Liver (tissue), 9 donors: ENCODE results near the gene CADPS. TPM values are rescaled to one million over a fixed set of nuclear protein-coding genes. Genes with fewer than 3 reads are reported as not detected.

Experiments used
- DNase-seq: peaks from one replicate; pipeline ENCODE4 v3.0.0-alpha.2; 2017; ENCODE audit warnings: low spot score
- H3K27ac ChIP-seq, 2 donors: one replicate each; pipeline ENCODE4 v1.7.0; 2013; ENCODE audit warnings: inconsistent platforms in 2 of 2, low read length in 2 of 2, control low read depth in 1 of 2, low read depth in 1 of 2, mild to moderate bottlenecking in 1 of 2
- H3K27me3 ChIP-seq, 4 donors: one replicate each; pipeline versions ENCODE4 v1.6.1 to v1.7.0; 2013; ENCODE audit warnings: low read length in 3 of 4, inconsistent platforms in 1 of 4, mild to moderate bottlenecking in 1 of 4, moderate library complexity in 1 of 4; ENCODE audit not compliant: control insufficient read depth in 4 of 4, insufficient read depth in 4 of 4
- H3K36me3 ChIP-seq, 4 donors: one replicate each; pipeline versions ENCODE4 v1.6.1 to v1.7.0; 2013; ENCODE audit warnings: low read length in 3 of 4, mild to moderate bottlenecking in 3 of 4, low read depth in 1 of 4, moderate library complexity in 1 of 4; ENCODE audit not compliant: control insufficient read depth in 4 of 4, insufficient read depth in 3 of 4
- H3K4me1 ChIP-seq, 4 donors: one replicate each; pipeline versions ENCODE4 v1.6.1 to v1.7.0; 2013; ENCODE audit warnings: low read length in 3 of 4, mild to moderate bottlenecking in 3 of 4, moderate library complexity in 1 of 4; ENCODE audit not compliant: control insufficient read depth in 4 of 4, insufficient read depth in 4 of 4
- H3K4me3 ChIP-seq, 3 donors: one replicate each; pipeline versions ENCODE4 v1.6.1 to v1.7.0; 2013; ENCODE audit warnings: low read length in 3 of 3, control low read depth in 1 of 3, low read depth in 1 of 3, mild to moderate bottlenecking in 1 of 3
- H3K9ac ChIP-seq, 2 donors: one replicate each; pipeline ENCODE4 v1.7.0; 2013; ENCODE audit warnings: low read length in 2 of 2, mild to moderate bottlenecking in 2 of 2, moderate library complexity in 2 of 2, control low read depth in 1 of 2, low read depth in 1 of 2
- H3K9me3 ChIP-seq, 4 donors: one replicate each; pipeline versions ENCODE4 v1.6.1 to v1.7.0; 2013; ENCODE audit warnings: low read length in 3 of 4; ENCODE audit not compliant: control insufficient read depth in 4 of 4
- ATF3 ChIP-seq: IDR thresholded peaks from 2 replicates; pipeline ENCODE4 v1.6.1; 2016; ENCODE audit warnings: antibody characterized with exemption
- CTCF ChIP-seq: fragments of 150-350 bp; IDR thresholded peaks from 2 replicates; pipeline ENCODE4 v1.5.1; 2017; ENCODE audit warnings: improper control_type of control experiment, low read depth, low read length; ENCODE audit not compliant: missing input control
- EGR1 ChIP-seq, 2 donors: IDR thresholded peaks; 2 replicates each; pipeline ENCODE4 v1.6.1; 2016 to 2018; ENCODE audit warnings: antibody characterized with exemption in 2 of 2, low read depth in 2 of 2
- FOXA1 ChIP-seq: IDR thresholded peaks from 2 replicates; pipeline ENCODE4 v1.6.1; 2016; ENCODE audit warnings: antibody characterized with exemption
- FOXA2 ChIP-seq: IDR thresholded peaks from 2 replicates; pipeline ENCODE4 v1.6.1; 2016; ENCODE audit warnings: antibody characterized with exemption
- HNF4G ChIP-seq: IDR thresholded peaks from 2 replicates; pipeline ENCODE4 v1.6.1; 2016; ENCODE audit warnings: antibody characterized with exemption
- JUND ChIP-seq, 2 donors: IDR thresholded peaks; 2 replicates each; pipeline ENCODE4 v1.6.1; 2016; ENCODE audit warnings: antibody characterized with exemption in 2 of 2
- MAX ChIP-seq: IDR thresholded peaks from 2 replicates; pipeline ENCODE4 v1.6.1; 2016; ENCODE audit warnings: antibody characterized with exemption
- NR2F2 ChIP-seq: IDR thresholded peaks from 2 replicates; pipeline ENCODE4 v1.6.1; 2016; ENCODE audit warnings: antibody characterized with exemption
- REST ChIP-seq: IDR thresholded peaks from 2 replicates; pipeline ENCODE4 v1.6.1; 2016; ENCODE audit warnings: antibody characterized with exemption, mild to moderate bottlenecking
- RXRA ChIP-seq, 2 donors: IDR thresholded peaks; 2 replicates each; pipeline ENCODE4 v1.6.1; 2017 to 2018; ENCODE audit warnings: antibody characterized with exemption in 2 of 2, mild to moderate bottlenecking in 1 of 2
- SP1 ChIP-seq: IDR thresholded peaks from 2 replicates; pipeline ENCODE4 v1.6.1; 2018; ENCODE audit warnings: antibody characterized with exemption, mild to moderate bottlenecking
- TAF1 ChIP-seq: conservative IDR thresholded peaks from 2 replicates; pipeline ENCODE4 v1.6.1; 2016; ENCODE audit warnings: antibody characterized with exemption, mild to moderate bottlenecking
- YY1 ChIP-seq: IDR thresholded peaks from 2 replicates; pipeline ENCODE4 v1.6.1; 2016; ENCODE audit warnings: antibody characterized with exemption, mild to moderate bottlenecking
- ZBTB33 ChIP-seq: IDR thresholded peaks from 2 replicates; pipeline ENCODE4 v1.6.1; 2016; ENCODE audit warnings: antibody characterized with exemption
- WGBS: extraction: QIAGEN DNeasy Blood & Tissue Kit; methylation state at CpG from one replicate; pipeline ENCODE4 v1.1.7; 2013; 5-methylcytosine and 5-hydroxymethylcytosine counted together
- polyA plus RNA-seq, 2 donors: library from polyadenylated mRNA; stranded (reverse) in 1 of 2; unstranded in 1 of 2; fragments of 200-250 nt in 1 of 2; fragments of >200 nt in 1 of 2; fragmentation: Nextera tagmentation in 1 of 2; extraction: Ambion mirVana in 1 of 2; gene quantifications; one replicate each; pipeline versions ENCODE4 v1.2.1 to v1.2.3, GENCODE V29; 2013 to 2015
- total RNA-seq, 2 donors: library from RNA; depleted of rRNA; stranded (reverse); fragments of >200 nt; gene quantifications; one replicate each; pipeline ENCODE4 v1.2.3, GENCODE V29; 2014
- donor health status: healthy.
- donor health status: healthy.
- donor health status: healthy.
- donor health status: healthy.
- donor health status: healthy.

CADPS gene
- total and polyA plus RNA-seq, 4 donors: 0.05 to 0.37 (median 0.17) TPM; not detected in 1

- DNase-seq: no peak
- Histone ChIP-seq H3K36me3 (no peaks in the 10 kb centered on the region), H3K4me1 (no peaks in the 10 kb centered on the region), H3K4me3 (no peak overlapping the region), H3K9ac (no peak overlapping the region), H3K9me3 (no peaks in the 10 kb centered on the region), H3K27ac (no peak overlapping the region), H3K27me3 (peaks cover 0 to 9% (median 0%) of the 10 kb centered on the region in 4 donors)
- TF ChIP-seq REST: no peak
- no peak for TF ChIP-seq JUND (IDR thresholded peaks at IDR 0.05)
- TF ChIP-seq TAF1: no peak
- no peak for TF ChIP-seq MAX
- WGBS: 60% methylated on average over 2 of the region's 2 CpGs
Observed at GRCh38 chr3:62805580-62806277, 69.5 kb downstream of the CADPS start.

- H3K27me3 ChIP-seq: peaks cover 0 to 9% (median 0%) of the 10 kb centered on the region in 4 donors
- no peak overlapping the region for H3K4me3 ChIP-seq
- 78% methylated on average over 5 of the region's 5 CpGs for WGBS
- DNase-seq: no peak
- H3K9ac ChIP-seq: no peak overlapping the region
- no peaks in the 10 kb centered on the region for H3K4me1 ChIP-seq
- H3K9me3 ChIP-seq: no peaks in the 10 kb centered on the region
- no peaks in the 10 kb centered on the region for H3K36me3 ChIP-seq
- H3K27ac ChIP-seq: no peak overlapping the region
- TF ChIP-seq JUND (IDR thresholded peaks at IDR 0.05) (no peak), FOXA1 (no peak), EGR1 (IDR thresholded peaks at IDR 0.05; ENCODE audit: low read depth in 2 of 2) (no peak), YY1 (no peak), RXRA (IDR thresholded peaks at IDR 0.05) (no peak), CTCF (no peak), ZBTB33 (no peak), ATF3 (no peak), FOXA2 (no peak), TAF1 (no peak), SP1 (no peak), REST (no peak), NR2F2 (no peak), HNF4G (no peak)
Observed at GRCh38 chr3:62805106-62805505, 70.1 kb downstream of the CADPS start.
